Esophagus squamous epithelium (tissue), 5 donors: ENCODE data around the gene MARCHF2. TPM values are rescaled to one million over a fixed set of nuclear protein-coding genes. Genes with fewer than 3 reads are reported as not detected.
A peak's percentile ranks its signal among the peaks of the same experiment; 100 is the strongest.

Experiments used
- DNase-seq: peaks from one replicate; lab custom pipeline; 2025; lab: John Stamatoyannopoulos, UW
- H3K27ac ChIP-seq, 4 donors: fragments of 200-600 bp; sonication (generic); one replicate each; pipeline ENCODE4 v1.5.1; 2016 to 2019; ENCODE audit warnings: mild to moderate bottlenecking in 1 of 4
- H3K27me3 ChIP-seq, 4 donors: fragments of 200-600 bp; sonication (generic); 1 replicate in 3 of 4; 2 replicates in 1 of 4; pipeline versions ENCODE4 v1.5.1 to v1.6.0; 2017 to 2021; ENCODE audit warnings: antibody characterized with exemption in 1 of 4
- H3K36me3 ChIP-seq, 3 donors: fragments of 200-600 bp; sonication (generic); one replicate each; pipeline ENCODE4 v1.5.1; 2016 to 2019
- H3K4me1 ChIP-seq, 3 donors: fragments of 200-600 bp; sonication (generic); one replicate each; pipeline ENCODE4 v1.5.1; 2017 to 2019
- H3K4me3 ChIP-seq, 4 donors: fragments of 200-600 bp; sonication (generic); 1 replicate in 3 of 4; 2 replicates in 1 of 4; pipeline ENCODE4 v1.5.1; 2016 to 2019; ENCODE audit warnings: mild to moderate bottlenecking in 2 of 4, moderate library complexity in 1 of 4
- H3K9me3 ChIP-seq, 3 donors: fragments of 200-600 bp; sonication (generic); one replicate each; pipeline ENCODE4 v1.5.1; 2016 to 2019
- CTCF ChIP-seq, 6 experiments: fragments of 450-650 bp in 4 of 6; fragments of 200-600 bp in 2 of 6; sonication (generic) in 2 of 6; IDR thresholded peaks; one replicate each; pipeline ENCODE4 v1.5.1; 2016 to 2019; ENCODE audit warnings: antibody characterized with exemption in 6 of 6, mild to moderate bottlenecking in 4 of 6, moderate library complexity in 4 of 6
- POLR2A ChIP-seq, 4 donors: fragments of 450-650 bp; IDR thresholded peaks; one replicate each; pipeline ENCODE4 v1.6.1; 2017; ENCODE audit warnings: antibody characterized with exemption in 4 of 4, mild to moderate bottlenecking in 4 of 4, moderate library complexity in 3 of 4
- WGBS, 2 donors: methylation state at CpG; one replicate each; pipeline ENCODE4 v1.1.5; 2018; 5-methylcytosine and 5-hydroxymethylcytosine counted together
- intact Hi-C: fragments of 100-400 bp; cut with DNase I; formaldehyde crosslinking; loops from one replicate; pipeline ENCODE4 v1.15.0; 2022
- total RNA-seq, 4 donors: library from RNA; depleted of rRNA; stranded (reverse); fragments of >200 nt; gene quantifications; one replicate each; pipeline ENCODE4 v1.1.0, GENCODE V29; 2016
- donor health status: DM: yes; HTN: yes; CAD: no.

MARCHF2 gene
- total RNA-seq, 4 donors from 2014 or later, result 34.5 to 78.9 (median 61.7) TPM

- TF ChIP-seq POLR2A (IDR thresholded peaks at IDR 0.05), result no peak
- no peak for TF ChIP-seq CTCF (IDR thresholded peaks at IDR 0.05)
- intact Hi-C loops, result no loop called here
Observed at GRCh38 chr19:8451377-8451776, 38.3 kb downstream of the MARCHF2 start.

GRCh38 chr19:8451885-8452284 is 38.8 kb downstream of the MARCHF2 start:
- Histone ChIP-seq H3K27me3 (no peaks in the 10 kb centered on the region), H3K4me1 (peaks cover 34 to 95% (median 78%) of the 10 kb centered on the region in 3 donors), H3K27ac (peak overlapping the region in 3 of 4 donors; percentile 6 to 70 (median 7)), H3K36me3 (peaks cover 4 to 53% (median 9%) of the 10 kb centered on the region in 3 donors), H3K9me3 (no peaks in the 10 kb centered on the region), H3K4me3 (no peak overlapping the region)
- WGBS, 2 donors, result 29 to 37% methylated on average over 3 of the region's 3 CpGs
- DNase-seq, result no peak
- intact Hi-C loops, result no loop called here
- TF ChIP-seq POLR2A (IDR thresholded peaks at IDR 0.05), result no peak
- TF ChIP-seq CTCF (IDR thresholded peaks at IDR 0.05), result no peak

More at GRCh38 chr19:8451377-8451776, 38.3 kb downstream of the MARCHF2 start:
- no peak for DNase-seq
- WGBS, 2 donors, result 62 to 69% methylated on average over 6 of the region's 6 CpGs
- Histone ChIP-seq H3K27ac (peak overlapping the region in 3 of 4 donors; percentile 6 to 70 (median 36)), H3K36me3 (peaks cover 0 to 53% (median 12%) of the 10 kb centered on the region in 3 donors), H3K4me1 (peaks cover 39 to 95% (median 83%) of the 10 kb centered on the region in 3 donors), H3K9me3 (no peaks in the 10 kb centered on the region), H3K27me3 (no peaks in the 10 kb centered on the region), H3K4me3 (no peak overlapping the region)

- WGBS, 2 donors, result 62 to 68% methylated on average over 4 of the region's 4 CpGs
- H3K4me3 ChIP-seq, result no peak overlapping the region
- peaks cover 27 to 95% (median 72%) of the 10 kb centered on the region in 3 donors for H3K4me1 ChIP-seq
- H3K27ac ChIP-seq, result peak overlapping the region in 3 of 4 donors; percentile 6 to 70 (median 7)
- peaks cover 6 to 52% (median 8%) of the 10 kb centered on the region in 3 donors for H3K36me3 ChIP-seq
- no peaks in the 10 kb centered on the region for H3K27me3 ChIP-seq
- H3K9me3 ChIP-seq, result no peaks in the 10 kb centered on the region
- intact Hi-C loops, result no loop called here
- no peak for DNase-seq
- TF ChIP-seq POLR2A (IDR thresholded peaks at IDR 0.05) (no peak), CTCF (IDR thresholded peaks at IDR 0.05) (no peak)
Observed at GRCh38 chr19:8452446-8453123, 39.5 kb downstream of the MARCHF2 start.

- WGBS, 2 donors, result 67 to 72% methylated on average over 5 of the region's 6 CpGs
- H3K27ac ChIP-seq, result peak overlapping the region in 1 of 4 donors; percentile 12
- DNase-seq, result no peak
- no peak overlapping the region for H3K4me3 ChIP-seq
- peaks cover 30 to 95% (median 73%) of the 10 kb centered on the region in 3 donors for H3K4me1 ChIP-seq
- intact Hi-C loops, result no loop called here
- no peaks in the 10 kb centered on the region for H3K27me3 ChIP-seq
- no peaks in the 10 kb centered on the region for H3K9me3 ChIP-seq
- peaks cover 6 to 60% (median 8%) of the 10 kb centered on the region in 3 donors for H3K36me3 ChIP-seq
- no peak for TF ChIP-seq POLR2A (IDR thresholded peaks at IDR 0.05)
Observed at GRCh38 chr19:8453616-8454015, 40.5 kb downstream of the MARCHF2 start.

GRCh38 chr19:8454218-8454617 is 41.1 kb downstream of the MARCHF2 start:
- Histone ChIP-seq H3K27ac (peak overlapping the region in 2 of 4 donors; percentile 6 to 12), H3K4me1 (peaks cover 35 to 95% (median 73%) of the 10 kb centered on the region in 3 donors), H3K4me3 (no peak overlapping the region), H3K9me3 (no peaks in the 10 kb centered on the region), H3K36me3 (peaks cover 6 to 66% (median 8%) of the 10 kb centered on the region in 3 donors), H3K27me3 (no peaks in the 10 kb centered on the region)
- DNase-seq, result no peak
- intact Hi-C loops, result no loop called here
- WGBS, 2 donors, result 26 to 33% methylated on average over 1 of the region's 1 CpG
- TF ChIP-seq CTCF (IDR thresholded peaks at IDR 0.05) (no peak), POLR2A (IDR thresholded peaks at IDR 0.05) (no peak)
